ENCODE measurements around the gene TUBGCP2.
A peak's percentile ranks its signal among the peaks of the same experiment; 100 is the strongest.

TUBGCP2 gene, protein sequence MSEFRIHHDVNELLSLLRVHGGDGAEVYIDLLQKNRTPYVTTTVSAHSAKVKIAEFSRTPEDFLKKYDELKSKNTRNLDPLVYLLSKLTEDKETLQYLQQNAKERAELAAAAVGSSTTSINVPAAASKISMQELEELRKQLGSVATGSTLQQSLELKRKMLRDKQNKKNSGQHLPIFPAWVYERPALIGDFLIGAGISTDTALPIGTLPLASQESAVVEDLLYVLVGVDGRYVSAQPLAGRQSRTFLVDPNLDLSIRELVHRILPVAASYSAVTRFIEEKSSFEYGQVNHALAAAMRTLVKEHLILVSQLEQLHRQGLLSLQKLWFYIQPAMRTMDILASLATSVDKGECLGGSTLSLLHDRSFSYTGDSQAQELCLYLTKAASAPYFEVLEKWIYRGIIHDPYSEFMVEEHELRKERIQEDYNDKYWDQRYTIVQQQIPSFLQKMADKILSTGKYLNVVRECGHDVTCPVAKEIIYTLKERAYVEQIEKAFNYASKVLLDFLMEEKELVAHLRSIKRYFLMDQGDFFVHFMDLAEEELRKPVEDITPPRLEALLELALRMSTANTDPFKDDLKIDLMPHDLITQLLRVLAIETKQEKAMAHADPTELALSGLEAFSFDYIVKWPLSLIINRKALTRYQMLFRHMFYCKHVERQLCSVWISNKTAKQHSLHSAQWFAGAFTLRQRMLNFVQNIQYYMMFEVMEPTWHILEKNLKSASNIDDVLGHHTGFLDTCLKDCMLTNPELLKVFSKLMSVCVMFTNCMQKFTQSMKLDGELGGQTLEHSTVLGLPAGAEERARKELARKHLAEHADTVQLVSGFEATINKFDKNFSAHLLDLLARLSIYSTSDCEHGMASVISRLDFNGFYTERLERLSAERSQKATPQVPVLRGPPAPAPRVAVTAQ

DNA sequence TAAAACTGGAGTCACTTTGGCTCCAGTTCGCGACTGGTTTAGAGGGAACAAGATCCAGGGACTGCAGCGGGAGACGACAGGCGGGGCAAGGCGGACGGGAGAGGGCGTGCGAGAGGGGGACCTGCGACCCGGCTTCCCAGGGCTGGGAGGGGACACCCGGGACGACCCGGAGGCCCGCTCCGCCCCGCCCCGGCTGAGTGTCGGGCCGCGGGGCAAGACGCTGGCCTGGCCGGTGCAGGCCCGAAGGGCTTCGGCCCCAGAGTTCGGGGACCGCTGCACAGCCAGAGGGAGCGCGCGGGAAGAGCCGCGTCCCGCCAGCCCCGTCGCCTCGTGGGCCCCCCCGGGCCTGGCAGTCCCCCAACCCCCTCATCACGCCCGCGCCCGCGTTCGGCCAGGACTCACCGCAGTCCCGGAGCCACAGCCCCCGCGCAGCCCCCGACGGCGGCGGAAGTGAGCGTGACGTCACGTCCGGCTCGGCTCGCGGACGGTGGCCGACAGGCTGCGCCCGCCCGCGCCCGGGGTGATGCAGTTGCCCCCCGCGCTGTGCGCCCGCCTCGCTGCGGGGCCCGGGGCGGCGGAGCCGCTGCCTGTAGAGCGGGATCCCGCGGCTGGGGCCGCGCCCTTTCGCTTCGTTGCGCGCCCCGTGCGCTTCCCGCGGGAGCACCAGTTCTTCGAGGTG is at the start of gene TUBGCP2, which contains the start of gene ZNF511:
TSS of gene TUBGCP2 (minus strand) at position 452 of the 679 bp plus-strand sequence. CDS start 5,931 bp downstream, outside the sequence.
TSS of gene ZNF511 (plus strand) at position 494 of the 679 bp plus-strand sequence. CDS start at position 524, 30 bp downstream.
- DNase-seq = peak in 1 of 2 experiments; percentile 78

DNA sequence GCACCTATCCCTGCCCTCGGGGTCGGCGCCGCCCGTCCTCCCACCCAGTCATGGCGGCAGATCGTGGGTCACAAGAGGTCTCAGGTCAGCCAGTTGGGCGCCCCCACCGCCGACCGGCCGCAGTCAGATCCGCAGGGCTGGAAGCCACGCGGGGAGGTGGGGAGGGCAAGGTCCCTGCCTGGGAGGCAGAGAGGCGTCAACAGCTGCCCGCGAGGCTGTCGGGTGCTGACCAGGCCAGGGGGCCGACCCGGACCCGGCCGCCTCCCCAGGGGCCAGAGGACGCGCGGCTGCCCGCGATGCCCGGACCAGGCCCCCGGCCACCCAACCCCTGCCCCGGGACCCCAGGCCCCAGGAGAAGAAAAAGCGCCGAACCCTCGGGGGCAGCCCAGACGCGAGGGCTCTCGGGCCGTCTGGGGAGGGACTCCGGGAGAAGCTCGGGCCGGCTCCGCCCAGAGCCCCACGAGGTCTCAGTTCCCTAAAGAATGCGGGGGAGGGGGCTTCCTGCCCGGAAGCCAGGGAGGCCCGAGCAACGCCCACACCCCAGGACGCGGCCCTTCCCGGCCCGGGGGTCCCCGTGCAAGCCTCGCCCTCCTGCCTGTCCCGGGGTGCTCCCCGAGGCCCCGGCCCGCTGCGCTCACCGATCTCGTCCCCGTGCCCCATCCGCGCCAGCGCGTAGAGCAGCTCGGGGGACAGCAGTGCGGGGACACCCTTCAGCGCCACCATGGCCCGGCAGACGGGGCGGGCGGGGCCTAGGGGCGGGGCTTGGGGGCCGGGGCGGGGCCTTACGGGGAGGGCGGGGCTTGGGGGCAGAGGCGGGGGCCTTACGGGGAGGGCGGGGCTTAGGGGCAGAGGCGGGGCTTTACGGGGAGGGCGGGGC is 48.9 kb upstream of the TUBGCP2 start, which contains the start of gene FUOM:
TSS of gene FUOM (minus strand) at position 735 of the 877 bp plus-strand sequence. CDS start at position 723, 12 bp downstream.
- DNase-seq = peak in 1 of 2 experiments; percentile 31

DNA sequence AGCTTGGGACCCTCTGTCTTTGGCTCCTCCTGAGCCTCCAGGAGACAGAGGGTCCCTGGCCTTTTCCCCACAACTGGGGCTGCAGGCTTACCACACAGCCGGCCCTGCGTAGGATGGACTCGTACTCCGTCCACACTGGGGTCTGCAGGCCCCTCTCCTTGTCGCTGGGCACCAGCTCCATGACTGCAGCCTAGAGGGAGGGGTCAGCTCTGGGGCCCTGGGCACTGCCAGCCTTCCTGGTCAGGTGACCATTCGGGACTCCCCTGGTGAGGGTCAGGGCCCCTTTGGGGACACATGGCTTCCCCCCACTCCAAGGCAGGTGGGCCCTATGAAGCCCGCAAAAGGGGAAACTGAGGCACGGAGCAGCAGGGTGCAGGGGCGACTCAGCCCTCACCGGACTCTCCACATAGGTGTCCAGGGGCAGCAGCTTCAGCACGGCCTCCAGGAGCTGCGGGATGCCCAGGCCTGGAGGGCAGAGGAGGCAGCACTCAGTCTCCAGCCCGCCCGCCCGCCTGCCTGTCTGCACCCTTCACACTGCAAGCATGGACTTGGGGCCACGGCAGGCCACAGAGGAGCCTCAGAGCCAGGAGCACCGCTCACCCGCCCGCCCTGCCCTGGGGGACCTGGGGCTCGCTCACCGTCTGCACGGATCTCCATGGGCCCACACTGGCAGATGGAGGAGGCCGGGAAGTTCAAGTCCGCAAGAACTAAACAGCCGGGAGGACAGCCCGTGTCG is 48.0 kb upstream of the TUBGCP2 start:
- DNase-seq = no peak

DNA sequence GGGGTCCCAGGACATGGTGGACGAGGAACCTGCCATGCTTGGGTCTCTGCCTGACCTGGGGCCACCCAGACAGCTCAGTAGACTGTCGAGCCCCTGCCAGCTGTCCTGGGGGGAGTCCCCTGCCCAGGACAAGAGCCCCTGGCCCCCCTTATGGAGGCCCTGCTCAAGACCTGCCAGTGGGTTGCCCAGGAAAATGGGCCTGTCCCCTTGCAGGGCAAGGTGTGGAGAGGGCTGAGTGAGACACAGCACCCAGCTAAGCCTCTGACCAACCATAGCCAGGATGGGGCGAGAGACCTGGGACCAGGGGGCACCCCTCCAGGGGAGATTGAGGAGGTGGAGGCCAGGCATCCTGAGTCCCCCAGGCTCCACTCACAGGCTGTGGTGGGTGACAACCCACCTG is 47.3 kb upstream of the TUBGCP2 start:
- no peak for DNase-seq

DNA sequence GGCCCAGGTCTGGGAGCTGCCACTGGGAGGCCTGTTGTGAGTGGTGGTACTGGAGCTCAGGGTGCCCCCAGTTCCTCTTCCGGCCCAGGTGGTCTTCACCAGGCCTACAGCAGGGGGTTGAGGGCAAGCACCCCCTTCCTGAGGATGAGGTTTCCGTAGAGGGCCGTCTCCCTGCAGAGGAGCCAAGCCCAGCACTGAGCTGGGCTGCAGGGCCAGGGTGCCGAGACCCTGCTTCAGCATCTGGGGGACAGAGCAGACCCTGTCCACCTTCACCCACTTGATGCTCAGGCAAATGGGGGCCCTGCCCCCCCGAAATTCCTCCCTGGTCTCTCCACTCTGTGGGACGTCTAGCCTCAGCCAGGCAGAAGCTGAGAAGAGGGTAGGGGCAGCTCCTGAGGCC is 46.6 kb upstream of the TUBGCP2 start:
- no peak for DNase-seq

DNA sequence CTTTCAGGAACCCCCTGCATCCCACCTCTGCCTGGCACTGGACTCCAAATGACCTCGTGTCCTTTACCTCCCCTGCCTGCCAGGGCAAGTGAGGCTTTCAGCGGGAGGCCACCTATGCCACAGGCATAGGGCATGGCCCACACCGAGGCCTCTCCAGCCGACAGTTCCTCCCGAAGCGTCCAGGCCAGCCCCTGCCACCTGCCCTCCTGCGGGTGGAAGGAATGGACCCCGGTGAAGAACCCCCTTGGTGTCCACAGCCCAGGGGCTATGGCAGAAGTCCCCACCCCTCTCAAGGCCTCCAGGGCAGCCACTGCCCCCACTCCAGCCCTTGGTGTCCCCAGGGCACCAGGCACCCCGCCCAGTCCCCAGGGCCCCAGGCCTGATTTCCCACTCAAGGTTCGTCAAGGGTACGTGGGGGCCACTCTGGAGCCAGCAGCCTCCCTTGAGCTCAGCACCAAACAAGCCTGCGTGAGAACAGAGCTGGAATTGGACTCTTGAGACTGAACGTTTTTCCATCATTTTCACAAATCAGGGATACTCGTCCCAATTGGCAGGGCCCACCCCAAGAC is 46.1 kb upstream of the TUBGCP2 start:
- no peak for DNase-seq

DNA sequence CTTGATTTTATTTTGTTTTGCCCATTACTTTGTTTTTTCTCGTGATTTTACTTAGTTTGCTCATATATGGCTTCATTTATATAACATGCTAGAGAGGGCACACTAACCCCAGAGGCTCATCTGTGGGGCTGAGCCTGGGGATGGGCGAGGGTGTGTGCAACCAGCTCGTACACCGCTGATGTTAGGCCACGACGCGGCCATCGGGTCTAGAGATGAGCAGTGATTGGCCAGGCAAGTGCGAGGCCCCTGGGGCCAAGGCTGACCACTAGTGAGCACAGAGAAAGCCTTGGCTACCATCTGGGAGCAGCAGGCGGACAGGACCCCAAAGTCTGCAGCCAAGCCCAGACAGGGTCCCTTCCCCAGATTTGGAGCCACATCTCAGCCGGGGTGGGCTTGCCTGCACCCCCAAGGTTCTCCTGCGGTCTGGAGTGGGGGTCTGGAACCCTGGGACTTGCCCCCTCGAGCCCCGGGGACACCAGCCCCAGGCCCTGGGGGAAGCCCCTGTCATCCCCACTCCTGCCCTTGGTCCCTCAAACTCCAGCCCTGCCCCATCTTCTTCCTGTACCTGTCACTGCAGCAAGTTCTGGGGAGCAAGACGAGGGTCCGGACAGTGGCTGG is 45.4 kb upstream of the TUBGCP2 start:
- DNase-seq = no peak

DNA sequence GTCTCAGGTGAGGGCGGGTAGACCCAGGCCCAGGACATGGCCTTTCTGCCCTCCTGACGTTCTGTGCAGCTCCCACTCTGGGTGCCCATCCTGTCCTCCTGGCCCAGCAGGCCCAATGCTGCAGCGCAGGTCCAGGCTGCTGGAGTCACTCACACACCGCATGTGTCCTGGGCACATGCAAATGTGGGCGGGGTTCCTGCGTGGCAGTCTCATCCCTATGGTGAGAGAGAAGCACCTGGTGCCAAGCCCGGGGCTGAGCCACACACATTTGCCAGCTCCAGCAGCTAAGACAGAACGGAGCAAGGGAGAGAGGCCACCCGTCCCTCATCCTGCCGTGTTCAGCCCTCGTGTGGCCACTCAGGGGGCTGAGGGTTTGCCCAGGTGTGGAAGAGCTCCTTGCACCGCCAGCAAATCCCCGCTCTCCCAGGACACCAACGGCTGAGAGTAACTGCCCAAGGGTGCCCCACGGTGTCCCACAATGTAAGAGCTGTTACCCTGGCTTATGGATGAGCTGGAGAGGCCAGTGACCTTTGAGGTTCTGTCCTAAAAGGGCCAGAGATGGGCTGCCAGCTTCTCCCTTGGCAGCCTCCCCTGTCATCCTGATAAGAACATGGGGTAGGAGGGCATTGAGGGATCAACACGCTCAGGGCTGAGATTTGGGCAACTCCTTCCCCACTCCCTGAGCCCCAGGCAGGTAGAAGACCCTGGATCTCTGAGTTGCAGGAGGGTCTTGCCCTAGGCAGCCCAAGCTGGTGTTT is 44.7 kb upstream of the TUBGCP2 start:
- DNase-seq = no peak

DNA sequence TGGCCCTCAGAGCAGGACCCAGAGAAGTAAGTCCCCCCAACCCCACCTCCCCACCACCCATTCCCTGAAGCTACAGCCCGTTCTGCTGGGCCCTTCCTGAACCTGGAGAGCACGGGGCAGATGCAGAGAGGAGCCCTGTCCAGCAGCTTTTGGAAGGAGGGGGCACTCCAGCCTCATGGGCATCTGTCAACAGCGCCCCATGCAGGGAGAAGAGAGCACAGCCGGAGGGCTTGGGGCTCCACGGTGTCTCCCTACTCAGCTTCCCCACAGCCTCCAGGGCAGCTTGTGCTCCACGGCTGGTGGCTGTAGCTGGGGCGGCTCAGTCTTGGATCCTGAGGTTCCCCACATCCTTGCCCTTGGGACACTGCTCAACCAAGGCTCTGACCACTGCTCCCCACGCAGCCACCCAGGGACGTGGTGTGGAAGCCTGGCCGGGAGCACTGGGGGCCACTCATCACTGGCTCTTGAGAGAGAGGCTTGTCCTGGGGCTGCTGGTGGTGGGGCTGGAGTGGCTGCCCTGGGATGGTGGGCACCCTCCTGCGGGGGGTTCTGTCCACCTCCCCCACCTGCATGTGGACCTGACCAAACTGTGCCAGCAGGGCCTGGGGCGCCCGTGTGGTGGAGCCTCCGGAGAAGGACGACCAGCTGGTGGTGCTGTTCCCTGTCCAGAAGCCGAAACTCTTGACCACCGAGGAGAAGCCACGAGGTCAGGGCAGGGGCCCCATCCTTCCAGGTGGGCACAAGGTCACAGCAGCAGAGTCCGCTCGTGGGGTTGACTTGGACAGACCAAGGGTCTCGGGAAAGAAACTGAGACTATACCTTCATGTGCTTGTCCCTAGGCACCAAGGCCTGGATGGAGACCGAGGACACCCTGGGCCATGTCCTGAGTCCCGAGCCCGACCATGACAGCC is 43.0 kb upstream of the TUBGCP2 start:
- no peak for DNase-seq

DNA sequence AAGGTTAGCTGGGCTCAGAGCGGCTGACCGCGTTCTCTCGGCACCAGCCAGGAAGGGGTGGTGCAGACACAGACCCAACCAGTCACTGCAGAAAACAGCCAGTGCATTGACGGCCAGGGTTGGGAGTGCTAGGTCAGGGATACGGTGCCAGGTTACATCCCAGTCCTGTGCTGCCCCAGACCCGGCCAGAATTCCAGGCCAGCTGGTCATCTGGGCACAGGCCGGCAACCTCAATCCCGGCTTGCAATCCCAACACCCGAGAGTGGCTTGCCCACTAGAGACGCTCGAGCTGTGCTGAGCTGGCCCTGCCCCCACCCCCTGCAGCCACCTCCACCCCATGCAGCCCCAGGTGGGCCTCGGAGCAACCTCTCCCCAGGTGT is 42.3 kb upstream of the TUBGCP2 start:
- no peak for DNase-seq

DNA sequence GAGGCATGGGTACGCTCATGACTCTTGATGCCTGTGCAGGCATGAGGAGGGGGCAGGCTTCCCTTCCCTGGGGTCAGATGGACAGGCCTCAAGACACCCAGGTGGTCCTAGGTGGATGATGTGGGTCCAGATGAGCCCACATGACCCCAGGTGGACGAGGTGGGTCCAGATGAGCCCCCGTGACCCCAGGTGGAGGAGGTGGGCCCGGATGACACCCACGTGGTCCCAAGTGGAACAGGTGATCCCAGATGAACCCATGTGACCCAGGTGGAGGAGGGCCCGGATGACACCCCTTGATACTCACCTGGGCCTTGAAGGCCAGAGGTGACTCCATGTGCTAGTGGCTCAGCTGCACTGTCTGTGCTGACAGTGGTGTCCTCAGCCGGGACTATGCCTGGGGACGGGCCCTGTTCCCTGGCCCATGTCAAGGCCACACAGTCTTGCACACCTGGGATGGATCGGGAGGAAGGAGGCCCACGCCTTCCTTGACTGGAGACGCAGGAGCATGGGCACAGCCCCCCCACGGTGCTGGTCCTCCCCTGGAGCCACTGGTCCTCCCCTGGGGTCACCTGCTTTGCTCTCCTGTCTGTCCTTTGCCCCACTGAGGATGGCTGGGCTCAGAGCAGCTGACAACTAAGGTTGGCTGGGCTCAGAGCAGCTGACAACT is 41.7 kb upstream of the TUBGCP2 start:
- no peak for DNase-seq

DNA sequence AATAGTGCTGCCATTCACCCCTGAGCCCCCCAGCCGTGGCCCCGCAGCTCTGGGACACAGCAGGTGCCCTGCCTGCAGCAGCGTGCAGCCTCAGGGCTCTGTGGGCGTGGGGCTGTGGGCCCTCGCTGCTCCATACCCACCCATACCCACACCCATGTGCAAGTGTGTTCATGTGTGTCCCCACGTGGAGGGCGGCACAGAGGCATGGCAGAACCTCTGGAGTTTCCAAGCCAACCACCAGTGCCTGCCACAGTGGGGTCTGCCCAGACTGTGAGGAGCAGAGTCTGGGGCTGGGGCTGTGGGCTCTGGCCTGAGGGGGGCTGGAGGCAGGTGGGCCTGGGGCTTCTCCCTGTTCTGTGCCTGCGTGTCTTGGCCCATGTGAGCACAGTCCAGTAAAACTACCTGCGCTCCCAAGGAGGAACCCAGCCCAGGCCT is 40.9 kb upstream of the TUBGCP2 start:
- DNase-seq = no peak

DNA sequence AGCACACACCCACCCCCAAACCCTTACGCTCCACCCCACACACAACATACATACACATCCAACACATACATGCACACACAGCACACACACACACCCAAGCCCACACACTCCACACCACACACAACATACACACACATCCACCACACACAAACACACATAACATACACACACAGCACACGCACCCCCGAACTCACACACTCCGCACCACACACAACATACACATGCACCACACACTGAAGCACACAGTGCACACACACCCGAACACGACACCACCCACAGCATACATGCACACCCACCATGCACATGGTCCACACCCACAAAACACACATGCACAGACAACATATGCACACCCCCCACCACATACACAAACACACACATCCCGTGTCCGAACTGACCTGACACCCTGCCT is 40.5 kb upstream of the TUBGCP2 start:
- no peak for DNase-seq

DNA sequence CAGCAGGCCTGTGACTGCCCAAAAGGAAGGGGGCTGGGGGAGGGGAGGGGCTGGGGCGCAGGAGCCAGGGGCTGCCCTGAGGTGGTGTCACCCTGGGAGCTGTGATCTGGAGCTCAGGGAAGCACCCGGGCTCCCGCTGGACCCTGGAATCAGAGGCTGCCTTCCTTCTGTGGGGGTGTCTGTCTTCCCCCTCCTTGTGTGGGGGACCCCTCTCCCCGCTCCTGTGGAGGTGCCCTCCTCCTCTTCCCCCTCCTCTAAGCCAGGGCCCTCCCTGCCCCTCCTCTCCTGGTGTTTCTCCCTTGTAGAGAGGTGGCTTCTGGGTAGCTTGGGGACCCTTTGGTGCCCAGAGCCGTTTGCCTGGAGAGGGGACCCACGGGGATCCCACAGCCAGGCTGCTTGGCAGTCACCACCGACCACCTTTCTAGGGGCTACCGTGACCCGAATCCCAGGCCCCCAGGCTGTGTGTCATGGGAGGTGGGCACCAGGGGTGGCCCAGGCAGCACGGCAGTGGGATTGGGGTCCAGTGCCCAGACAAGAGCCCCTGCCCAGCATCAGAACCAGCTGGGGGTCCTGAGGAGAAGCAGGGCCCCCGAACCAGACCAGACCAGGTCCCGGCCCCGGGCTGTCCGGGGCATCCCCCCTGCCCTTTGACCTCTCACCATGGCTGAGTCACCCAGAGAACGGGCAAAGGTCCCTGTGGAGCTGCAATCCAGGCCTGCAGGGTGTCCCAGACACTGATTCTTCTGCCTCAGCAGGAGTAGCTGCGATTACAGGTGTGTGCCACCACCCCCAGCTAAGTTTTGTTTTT is 39.2 kb upstream of the TUBGCP2 start:
- DNase-seq = no peak

DNA sequence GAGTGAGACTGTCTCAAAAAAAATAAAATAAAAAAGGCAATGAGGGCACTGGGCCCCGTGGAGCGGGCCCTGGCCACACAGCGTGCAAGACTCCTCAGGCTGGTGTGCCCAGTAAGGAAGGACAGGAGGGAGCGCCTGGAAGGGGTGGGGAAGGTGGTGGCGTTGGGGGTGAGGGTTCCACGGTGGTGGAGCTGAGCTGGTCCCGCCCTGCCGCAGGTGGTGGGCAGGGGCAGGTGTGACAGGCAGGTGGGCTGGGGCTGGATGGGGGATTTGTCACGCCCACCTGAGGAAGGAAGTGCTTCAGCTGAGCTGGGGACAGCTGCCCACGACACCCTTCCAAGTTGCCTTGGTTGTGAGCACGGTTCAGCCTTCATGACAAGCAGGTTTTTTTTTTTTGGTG is 37.7 kb upstream of the TUBGCP2 start:
- DNase-seq = no peak

DNA sequence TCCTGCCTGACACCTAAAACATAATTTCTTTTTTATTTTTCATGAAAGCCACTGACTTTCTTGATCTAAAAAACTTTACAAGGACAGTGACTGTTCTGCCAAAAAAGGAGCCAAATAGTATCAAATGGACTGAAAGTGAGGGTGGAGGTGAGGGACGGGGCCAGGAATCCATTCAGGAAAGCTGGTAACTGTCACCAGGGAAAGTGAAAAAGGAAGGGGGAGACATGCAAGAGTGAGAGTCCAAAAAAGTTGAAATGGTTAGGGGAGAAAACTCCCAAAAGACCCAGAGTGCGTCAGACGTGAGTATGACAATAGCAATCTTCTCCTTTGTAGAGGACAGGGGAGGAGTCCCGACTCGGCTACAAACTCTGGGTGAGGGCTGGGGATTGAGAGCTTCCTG is 35.6 kb upstream of the TUBGCP2 start:
- no peak for DNase-seq

DNA sequence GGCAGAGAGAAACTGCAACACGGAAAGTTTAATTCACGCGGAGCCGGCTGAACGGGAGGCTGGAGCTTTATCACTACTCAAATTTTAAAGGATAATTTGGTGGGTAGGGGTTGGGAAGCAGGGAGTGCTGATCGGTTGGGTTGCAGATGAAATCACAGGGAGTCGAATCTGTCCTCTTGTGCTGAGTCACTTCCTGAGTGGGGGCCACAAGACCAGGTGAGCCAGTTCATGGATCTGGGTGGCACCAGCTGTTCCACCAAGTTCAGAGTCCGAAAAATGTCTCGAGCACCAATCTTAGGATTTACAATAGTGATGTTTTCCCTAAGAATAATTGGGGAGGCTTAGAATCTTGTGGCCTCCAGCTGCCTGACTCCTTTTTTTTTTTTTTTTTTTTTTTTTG is 34.9 kb upstream of the TUBGCP2 start:
- DNase-seq = no peak
